ENCODE results near the gene NUDT1.

NUDT1 gene

DNA sequence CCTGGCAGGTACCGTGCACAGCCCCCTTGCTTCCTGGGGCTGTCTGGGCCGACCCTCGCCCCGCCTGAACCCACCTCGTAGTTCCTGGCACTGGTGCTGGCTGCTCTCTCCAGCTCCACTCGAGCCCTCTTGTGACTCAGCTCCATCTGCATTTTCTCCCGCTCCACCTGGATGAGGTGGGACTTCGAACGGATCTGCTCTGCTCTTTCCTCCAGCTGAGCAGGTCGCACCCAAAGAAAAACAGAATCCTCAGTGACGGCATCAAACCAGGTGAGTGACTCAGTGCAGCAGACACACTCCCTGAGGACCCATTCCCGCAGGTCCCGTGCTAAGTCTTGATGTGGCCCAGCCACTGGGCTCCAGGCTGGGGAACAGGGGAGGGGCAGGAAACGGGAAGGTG, 16.7 kb upstream of the NUDT1 start:
- DNase-seq, result no peak

DNA sequence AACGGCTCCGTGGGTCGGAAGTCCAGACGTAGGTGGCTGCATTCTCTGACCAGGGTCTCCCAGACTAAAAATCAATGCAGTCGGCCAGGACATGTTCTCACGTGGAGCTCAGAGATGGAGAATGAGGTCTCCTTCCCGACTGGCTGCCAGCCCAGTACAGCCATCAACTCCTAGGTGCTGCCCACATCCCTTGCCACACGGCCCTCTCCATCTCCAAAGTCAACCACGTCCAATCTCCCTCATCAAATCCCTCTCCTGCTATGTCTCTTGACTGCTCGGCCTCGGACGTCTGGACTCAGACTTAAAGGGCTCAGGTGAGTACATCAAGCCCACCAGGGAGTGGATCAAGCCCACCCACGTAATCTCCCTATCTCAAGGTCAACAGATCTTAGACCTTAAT, 16.2 kb upstream of the NUDT1 start:
- DNase-seq, result no peak

DNA sequence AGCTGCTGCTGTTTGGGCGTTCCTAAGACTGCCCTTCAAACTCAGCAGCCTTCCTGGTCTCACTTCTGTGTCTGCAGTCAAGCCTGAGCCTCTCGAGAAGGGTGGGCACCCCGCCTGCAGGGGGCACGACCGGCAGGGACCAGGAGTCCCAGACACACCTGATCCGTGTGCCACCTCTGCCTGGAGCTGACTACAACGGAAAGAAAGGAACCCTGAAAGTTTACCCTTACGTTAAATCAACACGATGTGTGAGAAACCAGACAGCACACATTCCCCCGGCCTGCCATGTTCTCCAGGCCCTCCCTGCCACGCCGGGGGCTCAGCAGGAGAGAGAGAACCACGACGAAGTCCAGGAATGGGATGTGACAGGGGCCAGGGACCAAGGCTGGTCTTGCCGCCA, 14.3 kb upstream of the NUDT1 start:
- DNase-seq, result no peak

DNA sequence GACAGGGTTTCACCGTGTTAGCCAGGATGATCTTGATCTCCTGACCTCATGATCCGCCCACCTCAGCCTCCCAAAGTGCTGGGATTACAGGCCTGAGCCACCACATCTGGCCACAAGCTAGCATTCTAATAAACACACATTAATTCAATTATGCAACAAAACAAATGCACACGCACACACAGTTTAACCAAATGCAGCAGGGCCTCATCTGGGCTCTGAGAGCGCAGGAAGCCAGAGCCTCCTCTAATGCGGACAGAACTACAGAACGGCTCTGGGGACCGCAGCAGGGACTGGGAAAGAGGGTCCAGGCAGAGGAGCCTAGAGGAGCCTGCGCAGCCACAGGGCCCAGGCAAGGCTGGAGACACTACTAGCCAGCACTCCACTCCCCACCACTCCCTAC, 13.1 kb upstream of the NUDT1 start:
- DNase-seq, result no peak

DNA sequence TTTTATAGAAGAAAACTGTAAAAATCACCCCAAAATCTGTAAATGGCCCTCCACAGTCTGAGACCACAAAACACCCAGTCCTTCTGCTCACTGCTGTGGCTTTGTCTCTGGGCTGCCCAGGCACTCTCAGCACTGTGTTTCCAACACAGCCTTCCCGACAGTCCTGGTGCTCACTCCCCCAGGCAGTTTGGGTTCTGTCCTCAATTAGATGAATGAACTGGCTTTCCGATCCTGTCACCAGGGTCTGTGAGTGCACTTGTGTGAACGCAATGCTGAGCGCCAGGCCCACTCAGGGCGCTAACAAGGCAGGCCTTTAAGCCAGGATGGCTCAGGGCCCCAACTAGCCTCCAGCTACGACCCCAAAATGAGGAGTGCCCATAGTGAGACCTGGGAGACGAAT, 12.6 kb upstream of the NUDT1 start:
- DNase-seq, result no peak

DNA sequence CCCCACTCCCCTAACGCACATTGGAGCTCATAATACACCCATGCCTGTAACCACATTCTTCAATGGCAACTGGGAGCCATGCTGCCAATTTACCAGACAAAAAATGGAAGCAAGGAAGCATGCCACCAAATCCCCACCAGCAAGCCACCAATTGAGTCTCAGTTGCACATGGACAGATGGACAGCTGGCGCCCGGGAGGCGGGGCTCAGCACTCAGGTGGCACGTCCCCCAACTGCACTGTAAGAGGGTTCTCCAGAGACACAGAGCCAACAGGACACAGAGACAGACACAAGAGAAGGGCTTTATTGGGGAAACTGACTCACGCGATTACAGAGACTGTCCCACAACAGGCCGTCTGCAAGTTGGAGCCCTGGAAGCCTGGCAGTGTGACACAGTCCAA, 11.8 kb upstream of the NUDT1 start:
- DNase-seq, result no peak

DNA sequence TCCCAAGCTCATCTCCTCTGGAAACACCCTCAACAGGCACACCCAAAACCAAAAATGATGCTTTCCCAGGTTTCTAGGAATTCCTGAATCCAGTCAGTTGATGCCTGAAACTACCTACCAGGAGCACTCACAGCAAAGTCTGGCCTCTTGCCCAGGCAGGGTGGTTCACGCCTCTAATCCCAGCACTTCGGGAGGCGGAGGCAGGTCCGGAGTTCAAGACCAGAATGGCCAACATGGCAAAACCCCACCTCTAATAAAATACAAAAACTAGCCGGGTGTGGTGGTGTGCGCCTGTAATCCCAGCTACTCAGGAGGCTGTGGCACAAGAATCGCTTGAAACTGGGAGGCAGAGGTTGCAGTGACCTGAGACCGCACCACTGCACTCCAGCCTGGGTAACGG, 11.1 kb upstream of the NUDT1 start:
- DNase-seq, result no peak

DNA sequence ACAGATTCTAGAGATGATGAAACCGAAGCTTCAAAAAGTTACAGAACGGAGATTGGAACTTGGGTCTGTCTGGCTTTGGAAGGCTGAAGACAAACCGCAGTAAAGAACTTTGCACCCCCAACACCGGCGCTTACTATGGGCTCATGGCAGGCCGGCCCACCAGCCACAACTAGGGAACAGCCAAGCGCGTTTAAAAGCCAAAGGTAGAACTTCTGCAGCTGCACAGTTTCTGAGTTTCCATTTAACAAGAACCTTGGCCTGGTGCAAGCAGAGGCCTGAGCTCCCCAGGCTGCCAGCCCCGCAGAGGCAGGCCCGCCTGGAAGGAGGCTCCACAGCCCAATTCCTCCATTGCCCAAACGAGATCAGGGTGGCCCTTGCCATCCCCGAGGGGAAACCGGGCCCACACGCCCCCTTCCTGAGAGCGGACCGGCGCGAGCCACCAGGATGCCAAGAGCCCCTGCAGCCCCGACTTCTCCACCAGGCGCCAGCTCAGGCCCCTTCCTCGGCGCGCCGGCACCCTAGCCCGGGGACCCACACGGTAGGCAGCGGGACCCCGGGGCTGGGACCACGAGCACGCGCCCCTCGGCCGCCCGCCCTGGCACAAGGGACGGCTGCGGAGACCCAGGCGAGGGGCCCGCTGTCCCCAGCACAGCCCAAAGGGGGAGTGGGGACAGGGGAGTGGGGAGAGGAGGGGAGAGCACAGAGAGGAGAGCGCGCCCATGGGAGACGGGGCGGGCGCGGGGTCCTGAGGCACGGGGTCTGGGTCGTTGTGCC, 9.8 kb upstream of the NUDT1 start:
- DNase-seq, result no peak

DNA sequence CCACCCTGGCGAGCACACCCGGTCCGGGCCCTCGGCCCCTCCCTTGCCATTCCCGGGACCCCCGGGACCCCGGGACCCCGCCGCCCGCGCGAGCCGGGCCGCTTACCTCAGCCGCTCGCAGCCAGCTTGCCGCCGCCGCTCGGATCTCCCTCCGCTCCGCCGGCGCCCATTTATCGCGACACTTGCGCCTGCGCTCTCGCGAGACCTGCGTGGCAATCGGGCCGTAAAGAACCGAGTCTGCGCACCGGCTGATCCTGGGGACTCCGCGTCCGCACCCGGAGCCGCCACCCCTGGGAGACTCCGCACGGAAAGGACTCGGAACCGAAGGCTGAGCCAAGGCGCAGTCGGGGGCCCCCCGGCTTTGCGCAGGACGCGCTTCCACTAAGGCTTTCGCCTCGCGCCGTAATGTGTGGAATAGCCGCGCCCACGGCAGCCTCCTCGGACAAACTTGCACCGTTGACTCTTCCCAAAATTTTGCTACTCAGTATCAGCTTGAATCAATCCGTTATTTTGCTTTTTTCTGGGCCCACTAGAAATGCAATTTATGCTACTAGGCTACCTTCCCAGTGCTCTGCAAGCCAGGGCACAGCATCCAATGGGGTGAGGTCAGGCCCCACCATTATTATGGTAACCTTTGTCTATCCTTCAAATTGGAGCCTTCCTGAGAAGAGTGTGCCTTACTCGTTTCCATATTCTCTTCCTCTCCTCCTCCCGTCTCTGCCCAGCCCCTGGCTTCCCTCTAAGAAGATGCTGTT, 9.1 kb upstream of the NUDT1 start, which contains the start of gene MAD1L1:
Gene MAD1L1, minus strand, starts transcription at position 180 of the 755 bp plus-strand sequence. CDS start 2,812 bp downstream, outside the sequence.
- peak; percentile 89 for DNase-seq

DNA sequence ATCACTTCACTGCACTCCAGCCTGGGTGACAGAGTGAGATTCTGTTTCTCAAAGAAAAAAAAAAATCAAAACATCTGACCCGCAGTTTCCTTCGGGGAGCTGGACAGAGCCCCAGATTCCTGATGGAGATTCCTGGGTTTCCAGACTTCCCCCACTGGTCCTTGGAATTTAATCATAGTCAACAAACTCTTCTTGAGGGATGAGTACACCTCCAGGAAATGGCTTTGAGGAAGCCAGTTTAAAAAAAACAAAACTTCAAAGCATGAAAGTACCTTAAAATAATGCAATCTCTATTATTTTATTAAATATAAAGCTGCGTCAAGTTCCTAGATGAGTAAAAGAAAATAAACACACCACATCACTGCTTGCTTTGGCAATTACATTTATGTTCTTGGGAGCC, 8.1 kb upstream of the NUDT1 start:
- DNase-seq, result no peak

DNA sequence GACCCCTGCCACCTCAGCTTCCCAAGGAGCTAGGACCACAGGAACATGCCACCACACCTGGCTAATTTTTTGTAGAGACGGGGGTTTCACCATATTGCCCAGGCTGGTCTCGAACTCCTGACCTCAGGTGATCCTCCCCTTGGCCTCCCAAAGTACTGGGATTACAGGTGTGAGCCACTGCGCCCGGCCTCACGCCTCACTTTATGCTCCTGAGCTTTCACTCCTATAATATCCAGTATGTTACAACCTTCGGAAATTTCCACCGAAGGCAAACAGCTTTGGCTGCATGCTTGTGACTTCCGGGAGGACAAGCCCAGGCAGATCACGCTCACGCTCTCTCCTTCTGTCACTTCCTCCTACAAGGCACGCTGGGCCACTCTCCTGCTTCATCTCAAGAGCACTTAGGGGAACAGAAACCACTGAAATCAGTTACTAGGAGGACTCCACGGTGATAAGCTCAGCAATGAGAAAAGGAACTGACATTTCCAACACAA, 4.9 kb upstream of the NUDT1 start:
- DNase-seq, result no peak

DNA sequence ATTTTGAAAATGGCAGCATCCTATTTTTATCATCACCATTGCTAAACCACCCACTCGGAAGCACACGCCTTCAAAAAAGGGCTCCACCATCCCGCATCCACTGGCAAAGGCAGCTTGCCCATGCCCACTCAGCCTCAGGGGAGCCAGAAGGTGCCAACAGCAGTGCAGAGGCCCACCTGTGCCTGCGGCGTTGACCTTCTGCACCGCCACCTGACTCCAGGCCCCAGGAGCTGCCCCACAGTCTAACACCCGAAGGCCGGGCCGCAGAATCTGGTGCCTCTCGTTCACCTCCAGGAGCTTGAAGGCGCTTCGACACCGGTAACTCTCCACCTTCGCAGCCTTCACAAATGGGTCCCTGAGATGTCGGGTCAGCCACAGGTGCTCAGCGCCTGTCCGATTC, 2.8 kb upstream of the NUDT1 start:
- no peak for DNase-seq

DNA sequence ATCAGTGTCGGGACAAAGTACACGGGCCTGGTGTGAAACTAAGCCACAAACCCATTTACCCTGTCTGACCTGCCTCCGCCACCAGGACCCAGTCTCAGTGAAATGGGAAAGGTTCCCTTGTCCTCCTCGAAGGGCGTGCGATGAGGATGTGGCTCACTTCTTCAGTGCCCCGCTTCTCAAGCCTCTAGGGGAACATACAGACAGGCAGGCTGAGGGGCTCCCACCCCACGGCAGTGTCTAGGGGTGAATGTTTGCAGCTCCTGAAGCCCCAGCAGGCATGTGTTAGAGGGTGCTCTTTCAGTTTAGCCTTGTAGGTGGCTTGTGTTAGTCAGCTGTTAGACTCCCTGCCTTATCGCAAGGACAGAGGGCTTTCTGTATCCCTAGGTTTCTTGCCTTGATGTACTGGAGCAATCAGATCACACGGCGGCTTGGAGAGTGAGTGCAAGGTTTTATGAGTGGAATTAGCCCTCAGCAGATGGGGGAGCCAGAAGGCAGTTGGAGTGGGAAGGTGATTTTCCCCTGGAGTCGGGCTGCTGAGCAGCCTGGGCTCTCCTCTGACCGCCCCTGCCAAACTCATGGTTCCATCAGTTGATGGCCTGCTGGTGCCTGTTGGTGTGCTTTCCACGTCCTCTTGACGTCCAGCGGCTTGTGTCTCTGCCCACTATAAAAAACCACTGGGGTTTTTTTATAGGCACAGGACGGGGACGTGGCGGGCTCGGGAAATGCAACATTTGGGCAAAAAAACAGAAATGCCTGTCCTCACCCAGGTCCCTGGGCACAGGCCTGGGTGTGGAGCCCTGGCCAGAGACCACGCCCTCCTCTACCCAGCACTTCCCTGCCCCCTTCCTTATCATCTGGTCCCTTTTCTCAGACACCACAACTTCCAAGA, 759 bp downstream of the NUDT1 start:
- DNase-seq, result no peak

DNA sequence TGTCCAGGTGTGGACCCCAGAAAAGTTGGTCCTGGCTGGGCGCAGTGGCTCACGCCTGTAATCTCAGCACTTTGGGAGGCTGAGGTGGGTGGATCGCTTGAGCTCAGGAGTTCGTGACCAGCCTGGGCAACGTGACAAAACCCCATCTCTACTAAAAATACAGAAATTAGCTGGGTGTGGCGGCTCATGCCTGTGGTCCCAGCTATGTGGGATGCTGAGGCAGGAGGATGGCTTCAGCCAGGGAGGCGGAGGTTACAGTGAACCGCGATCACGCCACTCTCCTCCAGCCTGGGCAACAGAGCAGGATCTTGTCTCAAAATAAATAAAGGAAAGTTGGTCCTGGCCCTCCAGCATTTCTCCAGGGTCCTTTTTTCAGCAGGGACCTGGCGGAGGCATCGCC, 1.4 kb downstream of the NUDT1 start:
- DNase-seq, result no peak

DNA sequence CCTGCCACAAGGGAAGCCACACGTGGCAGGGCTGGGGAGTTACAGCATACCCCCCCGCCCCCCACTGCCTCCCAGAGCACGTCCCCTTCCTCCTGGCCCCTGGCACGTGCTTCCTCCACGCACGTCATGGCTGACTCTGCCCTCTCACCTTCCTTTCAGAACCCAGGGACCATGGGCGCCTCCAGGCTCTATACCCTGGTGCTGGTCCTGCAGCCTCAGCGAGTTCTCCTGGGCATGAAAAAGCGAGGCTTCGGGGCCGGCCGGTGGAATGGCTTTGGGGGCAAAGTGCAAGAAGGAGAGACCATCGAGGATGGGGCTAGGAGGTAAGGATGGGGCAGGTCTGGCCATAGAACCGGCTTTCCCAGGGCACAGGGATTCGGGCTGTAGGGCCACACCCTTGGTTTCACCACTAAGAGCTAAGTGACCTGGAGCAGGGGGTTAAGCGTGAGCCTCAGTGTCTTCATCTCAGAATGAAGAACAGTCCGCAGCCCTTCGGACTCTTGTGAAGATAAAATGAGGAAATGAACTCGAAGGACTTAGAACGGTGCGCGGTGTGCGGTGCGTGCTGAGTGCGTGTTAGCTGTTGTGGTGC, 2.5 kb downstream of the NUDT1 start:
- DNase-seq, result no peak

DNA sequence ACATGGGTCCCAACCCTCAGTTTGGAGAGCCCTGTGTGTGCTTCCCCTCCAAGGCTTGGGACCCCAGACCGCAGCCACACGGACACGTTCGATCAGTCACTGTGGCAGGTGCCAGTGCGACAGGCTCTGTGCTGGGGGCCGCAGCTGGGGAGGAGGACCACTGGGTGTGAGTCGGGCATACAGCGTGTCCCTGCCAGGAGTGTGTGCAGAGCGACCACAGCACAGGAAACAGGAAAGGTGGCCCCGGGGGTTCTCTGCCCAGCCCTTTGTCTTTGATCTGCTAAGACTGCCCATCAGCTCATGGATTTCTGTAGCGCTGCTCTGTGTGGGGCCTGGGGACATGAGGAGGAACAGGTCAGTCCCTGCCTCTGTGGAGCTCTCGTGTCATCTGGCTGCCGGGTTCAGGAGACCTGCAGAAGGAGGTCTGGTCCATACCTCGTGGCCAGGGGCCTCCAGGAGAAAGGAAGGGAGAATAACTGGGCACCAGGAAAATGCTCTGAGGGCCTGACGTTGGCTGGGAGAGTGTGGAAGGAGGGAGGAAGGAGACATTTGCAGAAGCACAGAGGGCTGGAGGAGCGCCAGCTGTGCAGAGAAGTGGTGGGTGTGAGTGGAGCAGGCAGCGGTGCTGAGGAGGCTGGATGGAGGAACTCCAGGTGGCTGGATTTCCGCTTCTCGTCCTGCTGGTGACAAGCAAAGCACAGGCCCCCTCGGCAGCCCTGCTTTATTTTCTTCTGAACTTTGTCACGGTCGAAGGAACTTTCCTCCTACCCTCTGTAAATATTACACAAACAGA, 4.1 kb downstream of the NUDT1 start:
- no peak for DNase-seq

DNA sequence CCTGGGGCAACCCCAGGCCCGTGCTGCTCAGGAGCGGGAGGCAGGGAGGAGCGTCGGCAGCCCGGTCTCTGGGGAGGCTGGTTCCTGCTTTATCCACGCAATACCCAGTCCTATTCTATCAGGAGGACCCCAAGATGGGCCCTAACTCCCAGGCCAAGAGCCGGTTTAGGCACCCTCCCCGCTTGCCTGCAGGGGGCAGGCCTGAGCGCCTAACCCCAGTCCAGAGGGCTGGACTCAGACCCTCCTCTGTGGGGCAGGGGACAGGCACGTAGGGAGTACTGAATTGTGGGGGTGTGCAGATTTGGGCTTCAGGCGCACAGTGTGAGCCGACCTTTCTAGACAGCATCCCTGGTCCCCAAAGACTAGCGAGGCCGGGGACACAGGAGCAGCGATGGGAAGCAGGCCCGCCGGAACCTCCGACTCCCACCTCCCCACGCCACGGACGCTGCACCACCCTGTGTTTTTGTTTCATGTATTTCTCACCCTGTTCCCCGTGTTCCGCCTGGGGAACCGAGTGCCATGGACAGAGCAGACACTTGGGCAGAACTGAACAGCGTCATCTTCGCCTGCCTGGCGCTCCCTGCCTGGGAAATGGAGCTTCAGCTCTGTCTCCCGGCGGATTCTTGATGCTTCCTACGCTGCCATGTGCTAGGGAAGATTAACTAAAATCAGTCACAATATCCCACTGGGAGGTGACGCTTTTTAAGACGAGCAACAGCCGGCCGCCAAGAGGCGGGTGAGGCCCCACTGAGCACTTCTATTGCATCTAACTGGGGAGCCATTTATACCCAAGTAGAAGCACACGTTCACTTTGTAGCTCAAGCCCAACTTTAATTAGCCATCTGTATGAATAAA, 5.3 kb downstream of the NUDT1 start:
- no peak for DNase-seq

DNA sequence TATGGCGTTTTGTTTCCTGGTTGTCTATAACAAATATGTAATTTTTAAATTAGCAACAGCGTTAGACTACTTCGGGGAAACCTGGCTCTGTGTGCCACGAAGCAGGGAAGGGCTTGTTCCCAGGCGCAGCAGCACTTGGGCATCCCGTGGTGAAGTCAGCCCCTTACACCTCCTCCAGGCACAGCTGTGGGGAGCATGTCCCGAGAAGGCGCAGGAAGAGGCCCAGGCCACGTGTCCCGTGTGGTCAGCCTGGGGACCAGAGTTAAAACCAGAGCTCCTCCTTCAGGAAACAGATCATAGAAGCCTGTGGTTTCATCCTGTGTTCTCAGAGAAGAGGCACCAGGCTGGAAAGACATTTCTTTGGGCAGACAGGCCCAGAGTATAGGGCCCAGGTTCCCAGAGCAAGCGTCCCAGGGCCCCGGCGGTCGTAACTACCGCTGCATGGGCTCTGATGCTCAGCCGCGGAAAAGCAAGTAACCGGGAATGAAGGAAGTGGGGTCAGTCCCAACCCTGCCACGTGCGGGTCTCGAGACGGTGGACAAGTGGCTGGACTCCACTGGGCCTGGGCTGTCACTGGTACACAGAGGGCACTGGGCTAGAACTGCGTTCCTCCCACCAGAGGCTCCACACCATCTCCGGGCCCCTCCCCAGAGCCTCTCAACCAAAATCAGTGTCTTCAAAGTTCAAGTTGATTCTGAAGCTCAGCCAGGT, 7.1 kb downstream of the NUDT1 start:
- DNase-seq, result no peak

DNA sequence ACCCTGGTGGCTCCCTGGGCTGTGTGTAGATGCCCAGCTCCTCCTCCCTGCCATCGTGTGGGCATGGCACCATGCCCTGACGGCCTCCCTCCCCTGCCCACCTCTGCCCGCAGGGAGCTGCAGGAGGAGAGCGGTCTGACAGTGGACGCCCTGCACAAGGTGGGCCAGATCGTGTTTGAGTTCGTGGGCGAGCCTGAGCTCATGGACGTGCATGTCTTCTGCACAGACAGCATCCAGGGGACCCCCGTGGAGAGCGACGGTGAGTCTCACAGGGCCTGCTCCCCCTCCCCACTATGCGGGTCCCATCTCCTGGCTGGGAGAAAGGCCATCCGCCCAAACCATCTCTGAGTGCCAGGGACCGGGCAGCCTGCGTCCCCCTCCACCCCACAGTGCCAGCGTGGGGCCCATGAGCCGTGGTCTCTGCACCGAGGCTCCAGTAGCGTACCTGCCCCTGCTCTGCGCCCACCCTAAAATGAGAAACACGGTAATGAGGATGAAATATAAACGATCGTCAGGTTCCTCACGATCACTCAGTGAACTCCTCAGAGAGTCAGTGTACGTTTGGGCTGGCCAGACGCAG, 7.8 kb downstream of the NUDT1 start:
- no peak for DNase-seq

DNA sequence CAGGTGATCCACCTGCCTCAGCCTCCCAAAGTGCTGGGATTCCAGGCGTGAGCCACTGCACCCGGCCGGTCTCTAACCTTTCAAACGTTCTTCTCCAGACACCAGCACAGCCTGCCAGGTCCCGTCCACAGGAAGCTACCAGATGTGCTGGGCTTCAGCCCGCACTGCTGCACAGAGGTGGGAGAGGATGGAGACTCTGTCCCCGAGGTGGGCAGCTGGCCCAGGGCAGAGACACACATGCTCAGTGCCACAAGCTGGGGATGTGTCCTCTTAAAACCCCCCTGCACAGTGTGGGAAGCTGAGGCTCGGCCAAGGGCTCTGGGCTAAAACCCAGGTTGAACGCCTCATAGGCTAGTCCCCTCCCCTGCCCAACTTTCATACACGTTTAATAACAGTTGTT, 9.4 kb downstream of the NUDT1 start:
- no peak for DNase-seq
